GM18520 (cell line): ENCODE measurements around the gene EEFSEC.

Source experiments
- ATAC-seq: cut with Tn5 transposase; IDR thresholded peaks from one replicate; pipeline ENCODE4 v1.9.1; 2021; ENCODE audit not compliant: unreplicated experiment

Gene EEFSEC

GRCh38 chr3:128240232-128240631, 87.0 kb downstream of the EEFSEC start:
- no peak for ATAC-seq

- ATAC-seq, result no peak
These were observed 88.5 kb downstream of the EEFSEC start for GRCh38 chr3:128241741-128242140.

- ATAC-seq, result no peak
These were observed 89.7 kb downstream of the EEFSEC start for GRCh38 chr3:128242818-128243601.

GRCh38 chr3:128243602-128244504, 90.6 kb downstream of the EEFSEC start:
- ATAC-seq, result no peak

GRCh38 chr3:128245460-128245859, 92.2 kb downstream of the EEFSEC start:
- ATAC-seq, result no peak

DNA sequence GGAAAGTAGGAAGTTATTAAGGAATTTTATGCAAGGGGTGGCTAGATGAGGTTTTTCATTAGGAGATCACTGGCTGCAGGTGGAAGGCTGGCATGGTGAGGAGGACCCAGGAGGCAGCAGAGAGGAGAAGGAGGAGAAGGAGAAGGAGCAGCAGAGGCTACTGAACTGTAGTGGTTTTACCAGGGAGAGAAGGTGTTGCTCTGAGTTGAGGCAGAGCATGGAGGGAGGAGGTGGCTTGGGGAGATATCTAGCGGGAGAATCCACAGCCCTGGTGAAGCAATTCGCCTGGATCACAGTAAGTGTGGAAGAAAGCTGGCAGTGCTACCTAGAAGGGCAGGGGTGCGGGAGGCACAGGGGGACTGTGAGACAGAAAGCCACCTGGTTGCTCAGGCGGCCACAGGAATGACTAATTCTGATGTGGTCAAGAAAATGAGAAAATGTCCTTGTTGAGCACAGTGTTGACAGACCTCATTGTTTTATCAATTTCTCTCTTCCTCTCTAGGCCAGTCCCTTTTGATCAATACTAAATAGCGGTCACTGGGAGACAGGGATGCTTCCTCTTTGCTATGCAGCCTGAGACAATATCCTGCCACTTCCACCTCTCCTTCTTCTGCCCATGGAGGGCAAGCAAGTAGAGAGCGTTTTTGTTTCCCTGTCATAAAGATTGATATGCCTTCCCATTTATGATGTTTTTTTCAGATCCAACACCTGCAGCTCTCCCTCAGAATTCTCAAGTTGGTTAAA, 94.6 kb downstream of the EEFSEC start:
- ATAC-seq, result no peak

GRCh38 chr3:128252083-128252482, 98.8 kb downstream of the EEFSEC start:
- no peak for ATAC-seq

DNA sequence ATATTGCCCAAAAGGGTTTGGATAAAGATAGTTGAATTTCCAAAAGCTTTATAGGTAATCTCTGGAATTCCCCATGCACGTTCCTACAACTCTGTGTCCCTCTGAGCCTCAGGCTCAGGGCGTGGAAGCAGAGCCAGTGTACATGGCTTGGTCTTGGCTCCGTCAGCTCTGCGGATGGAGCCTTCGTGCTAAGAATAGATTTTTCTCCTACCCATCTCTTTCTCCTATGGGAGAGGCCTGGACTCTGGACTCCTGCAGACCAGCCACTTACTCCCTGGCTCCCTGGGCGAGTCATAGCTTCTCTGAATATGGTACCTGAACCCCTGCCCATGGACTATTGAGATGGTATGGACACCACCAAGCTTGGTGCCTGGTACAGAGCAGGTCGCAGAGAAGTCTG, 99.9 kb downstream of the EEFSEC start:
- no peak for ATAC-seq

DNA sequence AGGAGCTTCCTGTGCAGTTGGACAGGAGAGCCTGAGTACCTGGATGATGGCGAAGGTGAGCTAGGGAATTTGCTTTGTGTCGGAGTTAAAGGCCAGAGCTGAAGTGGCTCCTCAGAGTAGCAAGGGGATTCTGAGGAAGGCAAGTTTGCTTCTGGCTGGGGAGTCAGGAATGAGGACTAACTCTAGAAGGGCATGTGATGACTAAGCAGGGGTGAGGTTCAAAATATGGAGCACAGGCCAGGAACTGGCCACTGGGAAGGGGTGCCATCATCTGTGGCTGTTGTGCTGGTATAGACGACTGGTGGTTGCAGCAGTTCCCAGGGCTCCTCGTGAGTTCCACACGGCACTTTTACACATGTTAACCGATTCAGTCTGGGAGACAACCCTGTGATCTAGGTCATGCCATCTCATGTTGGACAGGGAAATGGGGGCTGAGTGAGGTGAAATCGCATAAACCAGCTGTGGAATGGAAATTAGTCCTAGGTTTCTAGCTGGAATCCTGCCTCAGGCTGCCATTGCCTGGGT, 100.8 kb downstream of the EEFSEC start:
- no peak for ATAC-seq

- no peak for ATAC-seq
These were observed 101.7 kb downstream of the EEFSEC start for GRCh38 chr3:128254967-128255366.

- ATAC-seq, result no peak
These were observed 102.8 kb downstream of the EEFSEC start for GRCh38 chr3:128256131-128256530.

GRCh38 chr3:128257632-128258031, 104.4 kb downstream of the EEFSEC start:
- no peak for ATAC-seq

- no peak for ATAC-seq
These were observed 107.0 kb downstream of the EEFSEC start for GRCh38 chr3:128260275-128260674.

- no peak for ATAC-seq
These were observed 109.2 kb downstream of the EEFSEC start for GRCh38 chr3:128262457-128262856.

DNA sequence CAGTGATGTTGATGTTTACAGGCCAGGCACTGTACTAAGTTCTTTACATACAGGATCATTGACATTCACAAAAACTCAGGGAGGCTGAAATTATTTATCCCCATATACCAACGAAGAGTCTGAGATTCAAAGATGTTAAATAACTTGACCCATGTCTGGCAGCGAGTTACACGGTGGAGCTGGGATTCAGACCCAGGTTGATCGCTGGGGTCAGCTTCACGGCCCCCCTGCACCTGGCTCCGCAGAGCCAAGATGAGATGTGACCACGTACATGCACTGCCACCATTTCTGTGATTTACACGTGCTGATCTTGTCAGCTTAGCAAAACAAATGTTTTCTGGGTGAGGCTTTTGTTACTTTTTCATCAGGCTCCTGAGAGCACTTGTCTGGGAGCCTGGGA, 109.8 kb downstream of the EEFSEC start:
- ATAC-seq, result no peak

DNA sequence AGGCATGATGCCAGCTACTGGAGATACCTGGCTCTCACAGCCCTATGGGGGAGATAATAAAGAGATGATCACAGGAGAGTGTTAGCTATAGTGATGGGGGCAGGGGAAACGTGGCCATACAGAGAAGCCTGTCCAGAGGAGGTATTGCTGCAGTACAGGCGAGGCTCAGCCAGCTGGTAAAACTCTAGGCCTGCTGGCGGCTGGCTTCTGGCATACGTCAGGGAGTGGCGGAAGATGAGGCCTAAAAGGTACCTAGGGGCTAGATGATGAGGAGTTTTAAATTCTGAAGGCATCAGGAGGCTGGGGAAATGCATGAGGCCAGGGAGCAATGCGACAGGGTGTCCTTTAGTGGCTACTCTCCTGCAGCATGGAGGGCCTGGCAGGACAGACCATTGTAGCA, 110.7 kb downstream of the EEFSEC start:
- ATAC-seq, result no peak

- ATAC-seq, result no peak
These were observed 113.2 kb downstream of the EEFSEC start for GRCh38 chr3:128266453-128266852.

GRCh38 chr3:128267541-128267940, 114.3 kb downstream of the EEFSEC start:
- ATAC-seq, result no peak

GRCh38 chr3:128269006-128269775, 115.9 kb downstream of the EEFSEC start:
- no peak for ATAC-seq

DNA sequence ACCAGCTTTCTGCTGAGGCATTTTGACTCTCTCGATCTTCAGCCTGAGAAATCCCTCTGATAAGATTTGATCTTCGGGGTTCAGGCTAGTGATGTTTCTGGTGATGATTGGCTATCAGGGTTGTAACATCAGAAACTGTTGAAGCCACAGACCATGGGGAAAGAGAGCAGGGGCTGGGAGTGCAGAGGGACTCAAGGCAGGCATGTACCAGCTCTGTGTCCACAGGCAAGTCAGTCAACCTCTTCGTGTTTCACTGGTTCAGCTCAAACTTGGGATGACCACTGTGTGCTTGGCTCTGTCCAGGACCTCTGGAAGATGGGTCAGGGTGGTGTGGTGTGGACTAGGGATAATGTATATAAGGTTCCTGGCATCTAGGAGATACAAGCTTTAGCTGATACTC, 116.5 kb downstream of the EEFSEC start:
- no peak for ATAC-seq
